Panc1 (cell line): Measurements from ENCODE around the gene AIFM3. TPM values are rescaled to one million over a fixed set of nuclear protein-coding genes. Genes with fewer than 3 reads are reported as not detected.

ENCODE experiments used
- ATAC-seq: fragments of 200-7000 bp; cut with Tn5 transposase; 2 replicates; pipeline ENCODE4 v1.9.1; 2020; ENCODE audit warnings: mild to moderate bottlenecking, moderate library complexity
- BruUV-seq: library from RNA; stranded (reverse); fragments of 400-500 nt; replicated peaks from 2 replicates; lab custom pipeline; 2021; lab: Mats Ljungman, UMichigan
- CTCF ChIA-PET: fragments of 300-600 bp; sonication (Branson Sonifier 250); formaldehyde crosslinking; loops from one replicate; lab custom pipeline; 2022; ENCODE audit warnings: antibody characterized with exemption; lab: Charles Lee
- POLR2A ChIA-PET: fragments of 300-600 bp; sonication (Branson Sonifier 250); formaldehyde crosslinking; loops from one replicate; lab custom pipeline; 2022; ENCODE audit warnings: antibody characterized with exemption; lab: Charles Lee
- DNase-seq: peaks from one replicate; pipeline ENCODE4 v3.0.0-alpha.2; 2010; ENCODE audit warnings: low read depth, low spot score
- H3K27ac ChIP-seq: 2 replicates; pipeline ENCODE4 v1.5.1; 2011; ENCODE audit warnings: mild to moderate bottlenecking, low read length, inconsistent platforms
- H3K27me3 ChIP-seq: fragments of 200-500 bp; sonication (Bioruptor generic); 2 replicates; pipeline ENCODE4 v1.6.0; 2014; ENCODE audit warnings: low read length, inconsistent platforms; ENCODE audit not compliant: control insufficient read depth, insufficient read depth
- H3K36me3 ChIP-seq: fragments of 200-500 bp; sonication (Bioruptor generic); 2 replicates; pipeline ENCODE4 v1.5.1; 2014; ENCODE audit warnings: inconsistent platforms, mild to moderate bottlenecking, low read length, moderate library complexity; ENCODE audit not compliant: control insufficient read depth, insufficient read depth
- H3K4me1 ChIP-seq: 2 replicates; pipeline ENCODE4 v1.5.1; 2011; ENCODE audit warnings: inconsistent platforms, mild to moderate bottlenecking, low read length, moderate library complexity; ENCODE audit not compliant: control insufficient read depth, insufficient read depth
- H3K4me3 ChIP-seq, 2 experiments: 2 replicates each; pipeline ENCODE4 v1.5.1; 2011 to 2012; ENCODE audit warnings: low read depth in 2 of 2, low read length in 2 of 2, mild to moderate bottlenecking in 2 of 2, inconsistent platforms in 1 of 2, moderate library complexity in 1 of 2
- H3K9me3 ChIP-seq: fragments of 200-500 bp; sonication (Bioruptor generic); 2 replicates; pipeline ENCODE4 v1.5.1; 2014; ENCODE audit warnings: low read depth, mild to moderate bottlenecking, inconsistent platforms, low read length, moderate library complexity; ENCODE audit not compliant: control insufficient read depth, insufficient read depth
- CTCF ChIP-seq: fragments of 450-650 bp; IDR thresholded peaks from 2 replicates; pipeline ENCODE4 v1.5.1; 2017; ENCODE audit warnings: mild to moderate bottlenecking
- POLR2AphosphoS5 ChIP-seq: IDR thresholded peaks from 2 replicates; pipeline ENCODE4 v1.6.1; 2012; ENCODE audit warnings: mild to moderate bottlenecking, low read depth, low read length, moderate library complexity
- SIN3A ChIP-seq: IDR thresholded peaks from 2 replicates; pipeline ENCODE4 v1.6.1; 2012; ENCODE audit warnings: low read depth, mild to moderate bottlenecking, low read length, moderate library complexity, borderline replicate concordance; ENCODE audit not compliant: insufficient read depth
- TCF7L2 ChIP-seq: IDR thresholded peaks from 2 replicates; pipeline ENCODE4 v1.6.1; 2011; ENCODE audit warnings: mild to moderate bottlenecking, low read depth, low read length, inconsistent platforms
- in situ Hi-C: cut with HindIII; loops from 2 replicates; pipeline ENCODE4 v1.10.0; 2016; ENCODE audit warnings: low sequenced_read_pairs, low pct_unique_long_range_greater_than_20kb
- intact Hi-C: fragments of 100-400 bp; cut with micrococcal nuclease; formaldehyde crosslinking; loops from one replicate; pipeline ENCODE4 v1.10.0; 2022; ENCODE audit not compliant: unreplicated experiment
- total RNA-seq: library from RNA; stranded (reverse); gene quantifications from one replicate; pipeline ENCODE4 v1.2.1, GENCODE V29; 2021; ENCODE audit not compliant: unreplicated experiment
- TF ChIP-seq, protein P1 (sequence below), 2 experiments: IDR thresholded peaks; 2 replicates each; pipeline ENCODE4 v1.6.1; 2011 to 2012; ENCODE audit warnings: low read depth in 2 of 2, control low read depth in 1 of 2, low read length in 1 of 2, mild to moderate bottlenecking in 1 of 2, moderate library complexity in 1 of 2; ENCODE audit not compliant: insufficient read depth in 1 of 2

The AIFM3 gene
- total RNA-seq, 1 experiment from 2014 or later: 2.7 TPM

DNA sequence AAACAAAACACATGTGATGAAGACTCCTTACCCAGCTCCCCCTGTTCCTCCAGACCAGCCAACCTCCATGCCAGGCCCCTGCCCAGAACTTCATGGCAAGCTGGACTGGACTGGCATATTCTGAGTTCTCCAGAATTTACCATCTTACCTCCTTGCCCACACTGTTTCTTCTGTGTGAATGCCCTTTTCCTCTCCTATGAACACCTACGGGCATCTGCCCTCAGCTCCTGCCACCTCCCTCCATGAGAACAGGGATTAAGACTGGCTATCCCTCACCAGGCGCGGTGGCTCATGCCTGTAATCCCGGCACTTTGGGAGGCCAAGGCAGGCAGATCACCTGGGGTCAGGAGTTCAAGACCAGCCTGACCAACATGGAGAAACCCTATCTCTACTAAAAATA, 6.4 kb upstream of the AIFM3 start:
- Histone ChIP-seq H3K36me3 (no peaks in the 10 kb centered on the region; the same call in 1 of the 2 replicates), H3K4me1 (peaks cover 9% of the 10 kb centered on the region), H3K27me3 (no peaks in the 10 kb centered on the region), H3K27ac (no peak overlapping the region), H3K4me3 (no peak overlapping the region), H3K9me3 (no peaks in the 10 kb centered on the region)
- in situ Hi-C loops (no loop called here), intact Hi-C loops (no loop called here)
- ATAC-seq (no peak), DNase-seq (no peak)
- POLR2A ChIA-PET: no interaction called here
- no peak for TF ChIP-seq POLR2AphosphoS5
- TF ChIP-seq, protein P1, sequence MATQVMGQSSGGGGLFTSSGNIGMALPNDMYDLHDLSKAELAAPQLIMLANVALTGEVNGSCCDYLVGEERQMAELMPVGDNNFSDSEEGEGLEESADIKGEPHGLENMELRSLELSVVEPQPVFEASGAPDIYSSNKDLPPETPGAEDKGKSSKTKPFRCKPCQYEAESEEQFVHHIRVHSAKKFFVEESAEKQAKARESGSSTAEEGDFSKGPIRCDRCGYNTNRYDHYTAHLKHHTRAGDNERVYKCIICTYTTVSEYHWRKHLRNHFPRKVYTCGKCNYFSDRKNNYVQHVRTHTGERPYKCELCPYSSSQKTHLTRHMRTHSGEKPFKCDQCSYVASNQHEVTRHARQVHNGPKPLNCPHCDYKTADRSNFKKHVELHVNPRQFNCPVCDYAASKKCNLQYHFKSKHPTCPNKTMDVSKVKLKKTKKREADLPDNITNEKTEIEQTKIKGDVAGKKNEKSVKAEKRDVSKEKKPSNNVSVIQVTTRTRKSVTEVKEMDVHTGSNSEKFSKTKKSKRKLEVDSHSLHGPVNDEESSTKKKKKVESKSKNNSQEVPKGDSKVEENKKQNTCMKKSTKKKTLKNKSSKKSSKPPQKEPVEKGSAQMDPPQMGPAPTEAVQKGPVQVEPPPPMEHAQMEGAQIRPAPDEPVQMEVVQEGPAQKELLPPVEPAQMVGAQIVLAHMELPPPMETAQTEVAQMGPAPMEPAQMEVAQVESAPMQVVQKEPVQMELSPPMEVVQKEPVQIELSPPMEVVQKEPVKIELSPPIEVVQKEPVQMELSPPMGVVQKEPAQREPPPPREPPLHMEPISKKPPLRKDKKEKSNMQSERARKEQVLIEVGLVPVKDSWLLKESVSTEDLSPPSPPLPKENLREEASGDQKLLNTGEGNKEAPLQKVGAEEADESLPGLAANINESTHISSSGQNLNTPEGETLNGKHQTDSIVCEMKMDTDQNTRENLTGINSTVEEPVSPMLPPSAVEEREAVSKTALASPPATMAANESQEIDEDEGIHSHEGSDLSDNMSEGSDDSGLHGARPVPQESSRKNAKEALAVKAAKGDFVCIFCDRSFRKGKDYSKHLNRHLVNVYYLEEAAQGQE (IDR thresholded peaks at IDR 0.05; ENCODE audit: insufficient read depth in 1 of 2, low read depth in 2 of 2, low read length in 1 of 2): no peak
- TF ChIP-seq TCF7L2: no peak
- BruUV-seq: no TSS peak
- CTCF ChIA-PET: no interaction called here

DNA sequence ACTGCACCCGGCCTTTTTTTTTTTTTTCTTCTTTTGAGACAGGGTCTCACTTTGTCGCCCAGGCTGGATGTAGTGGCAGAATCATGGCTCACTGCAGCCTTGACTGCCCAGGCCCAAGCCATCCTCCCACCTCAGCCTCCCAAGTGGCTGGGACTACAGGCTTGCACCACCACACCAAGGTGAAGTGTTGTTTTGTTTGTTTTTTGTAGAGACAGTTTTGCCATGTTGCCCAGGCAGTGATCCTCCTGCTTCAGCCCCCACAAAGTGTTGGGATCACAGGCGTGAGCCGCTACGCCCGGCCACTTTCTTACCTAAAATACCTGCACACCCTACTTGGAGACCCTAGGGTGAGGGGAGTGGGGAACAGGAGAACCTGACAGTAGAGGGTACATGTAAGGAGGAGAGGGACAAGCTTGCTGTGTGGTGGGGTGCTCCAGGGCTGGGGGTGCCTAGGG, 4.5 kb upstream of the AIFM3 start:
- BruUV-seq: no TSS peak
- in situ Hi-C loops: no loop called here
- intact Hi-C loops: no loop called here
- CTCF ChIA-PET: interaction anchor here (0.6 kb wide), 1 partner anchor 100 kb away, joined by 10 read pairs; no protein-coding TSS in a partner anchor
- Histone ChIP-seq H3K9me3 (no peaks in the 10 kb centered on the region), H3K36me3 (no peaks in the 10 kb centered on the region; the same call in 1 of the 2 replicates), H3K27ac (no peak overlapping the region), H3K27me3 (no peaks in the 10 kb centered on the region), H3K4me3 (no peak overlapping the region), H3K4me1 (peaks cover 9% of the 10 kb centered on the region)
- TF ChIP-seq, protein P1 (IDR thresholded peaks at IDR 0.05; ENCODE audit: insufficient read depth in 1 of 2, low read depth in 2 of 2, low read length in 1 of 2): no peak
- TF ChIP-seq TCF7L2 (no peak), SIN3A (no peak), CTCF (no peak), POLR2AphosphoS5 (no peak)
- DNase-seq (no peak), ATAC-seq (no peak)
- POLR2A ChIA-PET: no interaction called here
